ENCODE results near the gene KCNJ13.

KCNJ13 gene

DNA sequence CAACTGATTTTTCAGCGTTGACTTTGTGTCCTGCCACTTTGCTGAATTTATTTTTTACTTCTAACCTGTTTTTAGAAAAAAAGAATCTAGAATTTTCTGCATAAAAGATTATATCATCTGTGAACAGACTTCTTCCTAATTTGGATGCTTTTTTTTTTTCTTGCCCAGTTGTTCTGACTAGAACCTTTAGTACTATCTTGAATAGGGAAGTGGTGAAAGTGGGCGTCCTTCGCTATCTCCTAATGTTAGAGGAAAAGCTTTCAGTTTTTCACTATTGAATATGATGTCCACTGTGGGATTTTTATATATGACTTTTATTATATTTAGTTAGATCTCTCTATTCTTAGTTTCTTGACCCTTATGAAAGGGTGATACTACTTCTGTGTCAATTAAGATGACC is 25.7 kb upstream of the KCNJ13 start:
- in situ Hi-C loops (cut with MboI; ENCODE audit: low sequenced_read_pairs, unreplicated experiment) = no loop called here
- TF ChIP-seq CTCF (IDR thresholded peaks at IDR 0.05; ENCODE audit: borderline replicate concordance, control extremely low read depth, extremely low read depth, insufficient read depth, missing control alignments) = no peak
- DNase-seq (ENCODE audit: low spot score) = no peak

DNA sequence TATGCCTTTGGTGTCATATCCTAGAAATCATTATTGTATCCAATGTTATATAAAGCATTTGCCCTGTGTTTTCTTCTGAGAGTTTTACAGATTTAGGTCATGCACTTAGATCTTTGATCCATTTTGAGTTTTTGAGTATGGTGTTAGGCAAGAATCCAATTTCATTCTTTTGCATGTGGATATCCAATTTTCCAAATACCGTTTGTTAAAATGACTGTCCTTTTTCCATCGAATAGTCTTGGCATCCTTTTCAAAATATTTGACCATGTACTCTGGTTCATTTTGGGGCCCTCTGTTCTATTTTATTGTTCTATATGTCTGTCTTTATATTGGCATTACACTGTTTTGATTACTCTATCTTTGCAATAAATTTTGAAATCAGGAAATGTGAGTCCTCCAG is 23.8 kb upstream of the KCNJ13 start:
- no peak for TF ChIP-seq CTCF (IDR thresholded peaks at IDR 0.05; ENCODE audit: borderline replicate concordance, control extremely low read depth, extremely low read depth, insufficient read depth, missing control alignments)
- DNase-seq (ENCODE audit: low spot score) = no peak
- in situ Hi-C loops (cut with MboI; ENCODE audit: low sequenced_read_pairs, unreplicated experiment) = no loop called here

GRCh38 chr2:232798187-232798586 is 21.8 kb upstream of the KCNJ13 start:
- no peak for TF ChIP-seq CTCF (IDR thresholded peaks at IDR 0.05; ENCODE audit: borderline replicate concordance, control extremely low read depth, extremely low read depth, insufficient read depth, missing control alignments)
- in situ Hi-C loops (cut with MboI; ENCODE audit: low sequenced_read_pairs, unreplicated experiment) = no loop called here
- no peak for DNase-seq (ENCODE audit: low spot score)

- in situ Hi-C loops (cut with MboI; ENCODE audit: low sequenced_read_pairs, unreplicated experiment) = no loop called here
- no peak for DNase-seq (ENCODE audit: low spot score)
Observed at GRCh38 chr2:232795920-232796319, 19.6 kb upstream of the KCNJ13 start.

GRCh38 chr2:232794981-232795380 is 18.6 kb upstream of the KCNJ13 start:
- in situ Hi-C loops (cut with MboI; ENCODE audit: low sequenced_read_pairs, unreplicated experiment) = no loop called here
- no peak for DNase-seq (ENCODE audit: low spot score)
- TF ChIP-seq CTCF (IDR thresholded peaks at IDR 0.05; ENCODE audit: borderline replicate concordance, control extremely low read depth, extremely low read depth, insufficient read depth, missing control alignments) = no peak

More at GRCh38 chr2:232795920-232796319, 19.6 kb upstream of the KCNJ13 start:
- TF ChIP-seq CTCF (IDR thresholded peaks at IDR 0.05; ENCODE audit: borderline replicate concordance, control extremely low read depth, extremely low read depth, insufficient read depth, missing control alignments) = no peak

DNA sequence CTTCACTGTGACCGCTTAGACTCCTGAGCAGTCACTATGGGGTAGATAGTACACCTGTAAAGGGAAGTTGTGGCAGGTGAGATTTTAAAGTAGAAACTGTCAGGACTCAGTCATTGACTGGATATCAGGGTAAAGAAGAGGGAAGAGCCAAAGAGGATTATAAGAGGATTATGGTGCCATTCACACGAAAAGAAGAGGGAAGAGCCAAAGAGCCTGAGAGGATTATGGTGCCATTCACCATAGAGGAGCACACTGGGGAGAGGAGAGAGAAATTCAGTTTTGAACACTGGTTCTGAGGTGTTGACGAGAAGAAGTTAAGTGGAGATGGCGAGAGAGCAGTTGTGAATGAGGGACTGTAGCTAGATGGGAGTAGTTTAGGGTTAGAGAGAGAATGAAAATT is 16.9 kb upstream of the KCNJ13 start:
- DNase-seq (ENCODE audit: low spot score) = no peak
- in situ Hi-C loops (cut with MboI; ENCODE audit: low sequenced_read_pairs, unreplicated experiment) = no loop called here
- no peak for TF ChIP-seq CTCF (IDR thresholded peaks at IDR 0.05; ENCODE audit: borderline replicate concordance, control extremely low read depth, extremely low read depth, insufficient read depth, missing control alignments)

DNA sequence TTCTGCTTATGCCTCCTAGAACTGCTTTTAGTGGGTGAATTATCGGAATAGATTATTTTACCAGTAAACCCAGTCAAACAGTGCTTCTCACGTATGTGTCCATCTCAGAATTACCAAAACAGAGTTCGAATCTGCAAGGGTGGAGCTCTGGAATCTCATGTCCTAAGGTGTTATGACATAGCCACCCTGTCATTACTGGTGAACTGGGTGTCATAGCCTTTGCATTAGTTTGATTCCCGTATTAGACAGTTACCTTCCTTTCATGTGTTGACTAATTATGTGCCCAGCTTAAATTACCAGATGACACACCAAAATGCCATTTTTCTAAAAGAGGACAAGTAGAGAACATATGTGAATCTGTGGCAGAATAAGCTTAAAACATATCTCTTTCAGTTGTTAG is 15.2 kb upstream of the KCNJ13 start:
- in situ Hi-C loops (cut with MboI; ENCODE audit: low sequenced_read_pairs, unreplicated experiment) = no loop called here
- DNase-seq (ENCODE audit: low spot score) = no peak
- TF ChIP-seq CTCF (IDR thresholded peaks at IDR 0.05; ENCODE audit: borderline replicate concordance, control extremely low read depth, extremely low read depth, insufficient read depth, missing control alignments) = no peak
